Upper lobe of left lung (tissue), 4 donors: ENCODE measurements around the gene MYCT1.

Experiments
- CTCF ChIP-seq, 6 experiments: fragments of 450-650 bp in 4 of 6; fragments of 200-600 bp in 2 of 6; sonication (generic) in 2 of 6; IDR thresholded peaks; one replicate each; pipeline ENCODE4 v1.5.1; 2016 to 2019; ENCODE audit warnings: antibody characterized with exemption in 6 of 6
- EP300 ChIP-seq, 4 donors: sonication (generic); formaldehyde crosslinking; IDR thresholded peaks; one replicate each; pipeline ENCODE4 v1.5.1; 2017; ENCODE audit warnings: antibody characterized with exemption in 4 of 4, control low read depth in 2 of 4
- POLR2A ChIP-seq, 4 donors: fragments of 450-650 bp; IDR thresholded peaks; one replicate each; pipeline ENCODE4 v1.5.1; 2016 to 2017; ENCODE audit warnings: antibody characterized with exemption in 4 of 4, mild to moderate bottlenecking in 2 of 4
- POLR2AphosphoS5 ChIP-seq, 2 donors: sonication (generic); formaldehyde crosslinking; IDR thresholded peaks; one replicate each; pipeline ENCODE4 v1.5.1; 2017; ENCODE audit warnings: antibody characterized with exemption in 2 of 2

DNA sequence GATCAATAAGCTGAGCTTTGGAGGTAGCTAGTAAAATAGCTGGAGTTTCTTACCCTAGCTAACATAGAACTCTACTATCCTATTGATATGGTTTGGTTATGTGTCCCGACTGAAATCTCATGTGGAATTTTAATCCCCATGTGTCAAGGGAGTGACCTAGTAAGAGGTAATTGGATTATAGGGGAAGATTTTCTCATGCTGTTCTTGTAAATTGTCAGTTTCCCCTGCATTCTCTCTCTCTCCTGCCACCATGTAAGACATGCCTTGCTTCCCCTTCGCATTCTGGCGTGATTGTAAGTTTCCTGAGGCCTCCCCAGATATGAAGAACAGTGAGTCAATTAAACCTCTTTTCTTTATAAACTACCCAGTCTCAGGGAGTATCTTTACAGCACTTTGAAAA, 35.9 kb upstream of the MYCT1 start:
- TF ChIP-seq CTCF (IDR thresholded peaks at IDR 0.05) = no peak
- no peak for TF ChIP-seq EP300 (IDR thresholded peaks at IDR 0.05)
- no peak for TF ChIP-seq POLR2AphosphoS5 (IDR thresholded peaks at IDR 0.05)
- TF ChIP-seq POLR2A (IDR thresholded peaks at IDR 0.05) = no peak
